A673 (cell line): ENCODE measurements around the gene ELL. TPM values are rescaled to one million over a fixed set of nuclear protein-coding genes. Genes with fewer than 3 reads are reported as not detected.

Experiments used
- BruUV-seq: library from RNA; stranded (reverse); fragments of 400-500 nt; replicated peaks from 2 replicates; lab custom pipeline; 2021; lab: Mats Ljungman, UMichigan
- CTCF ChIA-PET: fragments of 300-600 bp; sonication (Branson Sonifier 250); formaldehyde crosslinking; loops from one replicate; lab custom pipeline; 2022; ENCODE audit warnings: antibody characterized with exemption; lab: Charles Lee
- POLR2A ChIA-PET: fragments of 300-600 bp; sonication (Branson Sonifier 250); formaldehyde crosslinking; loops from one replicate; lab custom pipeline; 2022; ENCODE audit warnings: antibody characterized with exemption; ENCODE audit not compliant: low non-redundant PET; lab: Charles Lee
- DNase-seq: peaks from one replicate; pipeline ENCODE4 v3.0.0-alpha.2; 2015; ENCODE audit warnings: low spot score
- H3K27ac ChIP-seq: fragments of 200-600 bp; sonication (generic); 2 replicates; pipeline ENCODE4 v1.5.1; 2016; ENCODE audit warnings: mixed run types, low read depth, mild to moderate bottlenecking, mixed read lengths, antibody characterized with exemption, low read length; ENCODE audit not compliant: poor library complexity, severe bottlenecking
- H3K27me3 ChIP-seq: fragments of 200-600 bp; sonication (generic); replicated peaks from 2 replicates; pipeline ENCODE4 v1.6.1; 2017; ENCODE audit warnings: mixed run types, low read depth, mild to moderate bottlenecking, mixed read lengths, antibody characterized with exemption, low read length; ENCODE audit not compliant: insufficient read depth, poor library complexity
- H3K36me3 ChIP-seq: fragments of 200-600 bp; sonication (generic); 2 replicates; pipeline ENCODE4 v1.6.1; 2016; ENCODE audit warnings: mixed run types, mild to moderate bottlenecking, mixed read lengths, antibody characterized with exemption, low read length; ENCODE audit not compliant: insufficient read depth, poor library complexity, severe bottlenecking
- H3K4me1 ChIP-seq: fragments of 200-600 bp; sonication (generic); 2 replicates; pipeline ENCODE4 v1.6.1; 2017; ENCODE audit warnings: mixed run types, mild to moderate bottlenecking, mixed read lengths, antibody characterized with exemption, low read length; ENCODE audit not compliant: insufficient read depth, poor library complexity, severe bottlenecking
- H3K4me3 ChIP-seq: fragments of 200-600 bp; sonication (generic); 2 replicates; pipeline ENCODE4 v1.5.1; 2016; ENCODE audit warnings: low read depth, mixed run types, mild to moderate bottlenecking, mixed read lengths, low read length; ENCODE audit not compliant: poor library complexity, severe bottlenecking
- H3K9me3 ChIP-seq: fragments of 200-600 bp; sonication (generic); 2 replicates; pipeline ENCODE4 v1.6.1; 2016; ENCODE audit warnings: mixed run types, low read depth, mild to moderate bottlenecking, mixed read lengths, antibody characterized with exemption, low read length; ENCODE audit not compliant: poor library complexity, severe bottlenecking
- EZH2 ChIP-seq: fragments of 200-600 bp; sonication (generic); IDR thresholded peaks from 2 replicates; pipeline ENCODE4 v1.6.1; 2017; ENCODE audit warnings: borderline replicate concordance, low read depth, mild to moderate bottlenecking, mixed read lengths, antibody characterized with exemption, low read length; ENCODE audit not compliant: poor library complexity, severe bottlenecking
- intact Hi-C: fragments of 100-400 bp; cut with micrococcal nuclease; formaldehyde crosslinking; loops from one replicate; pipeline ENCODE4 v1.10.0; 2022; ENCODE audit not compliant: unreplicated experiment
- total RNA-seq: library from RNA; stranded (reverse); gene quantifications from 2 replicates; pipeline ENCODE4 v1.2.3, GENCODE V29; 2021
- TF ChIP-seq, protein P1 (sequence below): fragments of 300-800, 200-600 bp; sonication (generic); conservative IDR thresholded peaks from 2 replicates; pipeline ENCODE4 v1.5.1; 2017; ENCODE audit warnings: low read depth, mild to moderate bottlenecking, antibody characterized with exemption, low read length, moderate library complexity, mixed read lengths

ELL gene
- total RNA-seq, 1 experiment from 2014 or later, result 16.4 TPM

GRCh38 chr19:18401580-18402112 lies 120.2 kb downstream of the ELL start:
- BruUV-seq, result no TSS peak

GRCh38 chr19:18399008-18399407 lies 122.9 kb downstream of the ELL start:
- no TSS peak for BruUV-seq
- Histone ChIP-seq H3K4me1 (no peaks in the 10 kb centered on the region), H3K27me3 (no peaks in the 10 kb centered on the region), H3K27ac (no peak overlapping the region), H3K36me3 (no peaks in the 10 kb centered on the region), H3K9me3 (no peaks in the 10 kb centered on the region), H3K4me3 (no peak overlapping the region)
- DNase-seq, result no peak
- intact Hi-C loops, result no loop called here
- ChIA-PET POLR2A (no interaction called here), CTCF (no interaction called here)
- no peak for TF ChIP-seq EZH2
- TF ChIP-seq, protein P1, sequence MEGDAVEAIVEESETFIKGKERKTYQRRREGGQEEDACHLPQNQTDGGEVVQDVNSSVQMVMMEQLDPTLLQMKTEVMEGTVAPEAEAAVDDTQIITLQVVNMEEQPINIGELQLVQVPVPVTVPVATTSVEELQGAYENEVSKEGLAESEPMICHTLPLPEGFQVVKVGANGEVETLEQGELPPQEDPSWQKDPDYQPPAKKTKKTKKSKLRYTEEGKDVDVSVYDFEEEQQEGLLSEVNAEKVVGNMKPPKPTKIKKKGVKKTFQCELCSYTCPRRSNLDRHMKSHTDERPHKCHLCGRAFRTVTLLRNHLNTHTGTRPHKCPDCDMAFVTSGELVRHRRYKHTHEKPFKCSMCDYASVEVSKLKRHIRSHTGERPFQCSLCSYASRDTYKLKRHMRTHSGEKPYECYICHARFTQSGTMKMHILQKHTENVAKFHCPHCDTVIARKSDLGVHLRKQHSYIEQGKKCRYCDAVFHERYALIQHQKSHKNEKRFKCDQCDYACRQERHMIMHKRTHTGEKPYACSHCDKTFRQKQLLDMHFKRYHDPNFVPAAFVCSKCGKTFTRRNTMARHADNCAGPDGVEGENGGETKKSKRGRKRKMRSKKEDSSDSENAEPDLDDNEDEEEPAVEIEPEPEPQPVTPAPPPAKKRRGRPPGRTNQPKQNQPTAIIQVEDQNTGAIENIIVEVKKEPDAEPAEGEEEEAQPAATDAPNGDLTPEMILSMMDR, result no peak

More at GRCh38 chr19:18401580-18402112, 120.2 kb downstream of the ELL start:
- POLR2A ChIA-PET, result interaction anchor here (0.6 kb wide), 1 partner anchor 66 kb away, joined by 5 read pairs; no protein-coding TSS in a partner anchor
- CTCF ChIA-PET, result interaction anchor here (1.1 kb wide), 1 partner anchor 9 kb away, joined by 4 read pairs; no protein-coding TSS in a partner anchor
- no peaks in the 10 kb centered on the region for H3K27me3 ChIP-seq
- H3K4me3 ChIP-seq, result no peak overlapping the region
- H3K4me1 ChIP-seq, result no peaks in the 10 kb centered on the region
- H3K9me3 ChIP-seq, result no peaks in the 10 kb centered on the region
- peak; percentile 64 for DNase-seq
- H3K27ac ChIP-seq, result no peak overlapping the region
- no peaks in the 10 kb centered on the region for H3K36me3 ChIP-seq
- TF ChIP-seq, protein P1, result 0 out of 2 replicates have a peak, but pooled peaks have one; percentile 35
- no peak for TF ChIP-seq EZH2
- intact Hi-C loops, result no loop called here

- Histone ChIP-seq H3K9me3 (no peaks in the 10 kb centered on the region), H3K36me3 (no peaks in the 10 kb centered on the region), H3K4me3 (no peak within 1 kb of the TSS), H3K27me3 (no peaks in the 10 kb centered on the region), H3K27ac (no peak within 1 kb of the TSS), H3K4me1 (no peaks in the 10 kb centered on the region)
- ChIA-PET POLR2A (no interaction called here), CTCF (no interaction called here)
- TF ChIP-seq EZH2, result no peak
- TF ChIP-seq, protein P1, result no peak
- intact Hi-C loops, result no loop called here
- no TSS peak for BruUV-seq
- no peak for DNase-seq
Measured at GRCh38 chr19:18397242-18398202, 124.3 kb downstream of the ELL start, which contains the start of gene LRRC25. Gene LRRC25 (minus strand): TSS chr19:18397622. CDS start chr19:18396963, 659 bp downstream.
